Lower leg skin (tissue), 3 donors: ENCODE results near the gene AKAP6.

Experiments used
- POLR2A ChIP-seq, 2 donors: fragments of 450-650 bp; IDR thresholded peaks; one replicate each; pipeline ENCODE4 v1.6.1; 2016 to 2017; ENCODE audit warnings: antibody characterized with exemption in 2 of 2, mild to moderate bottlenecking in 1 of 2, moderate library complexity in 1 of 2
- TF ChIP-seq, protein P1 (sequence below), 3 donors: fragments of 450-650 bp; IDR thresholded peaks; one replicate each; pipeline ENCODE4 v1.5.1; 2016; ENCODE audit warnings: antibody characterized with exemption in 3 of 3, mild to moderate bottlenecking in 3 of 3, moderate library complexity in 2 of 3

DNA sequence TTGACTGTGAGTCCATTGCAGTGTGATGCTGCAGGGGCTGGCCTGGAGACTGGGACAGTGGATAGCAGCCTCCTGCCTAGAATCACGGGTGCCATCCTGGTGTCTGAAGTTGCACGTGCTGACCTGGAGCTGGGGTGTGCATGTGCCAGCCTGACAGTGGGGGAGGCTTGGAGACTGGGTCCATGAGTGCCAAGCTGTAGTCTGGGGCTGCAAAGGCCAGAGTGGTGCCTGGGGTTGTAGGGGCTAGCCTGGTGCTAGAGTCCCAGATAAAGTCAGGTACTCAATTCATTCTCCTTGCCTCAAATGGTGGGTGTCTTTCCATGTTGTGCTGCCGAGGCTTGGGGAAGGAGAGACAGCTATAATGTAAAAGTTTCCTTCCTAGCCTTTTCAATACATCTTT lies 427.7 kb downstream of the AKAP6 start:
- TF ChIP-seq POLR2A (IDR thresholded peaks at IDR 0.05), result no peak
- TF ChIP-seq, protein P1, sequence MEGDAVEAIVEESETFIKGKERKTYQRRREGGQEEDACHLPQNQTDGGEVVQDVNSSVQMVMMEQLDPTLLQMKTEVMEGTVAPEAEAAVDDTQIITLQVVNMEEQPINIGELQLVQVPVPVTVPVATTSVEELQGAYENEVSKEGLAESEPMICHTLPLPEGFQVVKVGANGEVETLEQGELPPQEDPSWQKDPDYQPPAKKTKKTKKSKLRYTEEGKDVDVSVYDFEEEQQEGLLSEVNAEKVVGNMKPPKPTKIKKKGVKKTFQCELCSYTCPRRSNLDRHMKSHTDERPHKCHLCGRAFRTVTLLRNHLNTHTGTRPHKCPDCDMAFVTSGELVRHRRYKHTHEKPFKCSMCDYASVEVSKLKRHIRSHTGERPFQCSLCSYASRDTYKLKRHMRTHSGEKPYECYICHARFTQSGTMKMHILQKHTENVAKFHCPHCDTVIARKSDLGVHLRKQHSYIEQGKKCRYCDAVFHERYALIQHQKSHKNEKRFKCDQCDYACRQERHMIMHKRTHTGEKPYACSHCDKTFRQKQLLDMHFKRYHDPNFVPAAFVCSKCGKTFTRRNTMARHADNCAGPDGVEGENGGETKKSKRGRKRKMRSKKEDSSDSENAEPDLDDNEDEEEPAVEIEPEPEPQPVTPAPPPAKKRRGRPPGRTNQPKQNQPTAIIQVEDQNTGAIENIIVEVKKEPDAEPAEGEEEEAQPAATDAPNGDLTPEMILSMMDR (IDR thresholded peaks at IDR 0.05), result no peak
